Urothelium cell line (cell line): ENCODE measurements around the gene DRC3.

Experiments used
- DNase-seq: peaks from one replicate; pipeline ENCODE4 v3.0.0; 2011; ENCODE audit warnings: low spot score, mixed read lengths
- FAIRE-seq: peaks from 2 replicates; lab custom pipeline; 2011; peaks lifted over from hg19 to GRCh38; lab: Jason Lieb, UNC

The DRC3 gene

GRCh38 chr17:18017958-18018357, 45.3 kb downstream of the DRC3 start:
- FAIRE-seq (no peak), DNase-seq (no peak)

- no peak for FAIRE-seq
- no peak for DNase-seq
Measured at GRCh38 chr17:18018411-18018921, 45.8 kb downstream of the DRC3 start.

DNA sequence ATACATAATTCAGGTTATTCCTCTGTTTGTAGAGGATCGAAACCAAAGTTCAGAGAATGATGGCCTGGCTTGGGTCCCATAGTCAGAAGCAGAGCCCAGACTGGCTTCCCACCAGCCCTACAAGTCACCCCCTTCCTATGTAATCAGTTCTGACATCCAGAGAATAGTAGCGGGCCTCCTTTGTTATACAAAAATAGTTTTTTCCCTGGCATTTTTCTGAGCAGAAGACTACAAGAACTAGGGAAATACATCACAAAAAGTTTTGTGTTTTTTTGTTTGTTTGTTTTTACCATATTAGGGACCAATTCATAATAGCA, 47.1 kb downstream of the DRC3 start:
- no peak for DNase-seq
- FAIRE-seq: no peak

- no peak for FAIRE-seq
- DNase-seq: no peak
Measured at GRCh38 chr17:18020971-18021370, 48.3 kb downstream of the DRC3 start.

DNA sequence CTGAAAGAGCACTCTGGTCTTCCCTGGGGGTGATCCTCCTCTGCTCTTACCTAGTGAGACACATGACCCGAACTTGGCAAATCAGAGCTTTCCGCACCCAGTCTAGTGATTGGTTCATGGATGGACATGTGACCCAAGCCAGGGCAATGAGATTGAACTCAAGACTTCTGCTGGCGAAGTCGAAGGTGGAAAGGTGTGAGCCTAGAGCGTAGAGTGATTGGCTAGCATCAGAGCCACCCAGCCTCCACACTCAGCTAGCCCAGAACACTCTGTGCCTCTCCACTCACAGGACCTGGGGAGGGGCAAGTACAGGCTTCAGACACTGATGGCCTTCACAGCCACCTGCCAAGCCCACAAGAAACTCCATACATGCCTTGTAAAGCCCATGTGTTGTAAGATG, 48.7 kb downstream of the DRC3 start:
- no peak for DNase-seq
- FAIRE-seq: no peak

DNA sequence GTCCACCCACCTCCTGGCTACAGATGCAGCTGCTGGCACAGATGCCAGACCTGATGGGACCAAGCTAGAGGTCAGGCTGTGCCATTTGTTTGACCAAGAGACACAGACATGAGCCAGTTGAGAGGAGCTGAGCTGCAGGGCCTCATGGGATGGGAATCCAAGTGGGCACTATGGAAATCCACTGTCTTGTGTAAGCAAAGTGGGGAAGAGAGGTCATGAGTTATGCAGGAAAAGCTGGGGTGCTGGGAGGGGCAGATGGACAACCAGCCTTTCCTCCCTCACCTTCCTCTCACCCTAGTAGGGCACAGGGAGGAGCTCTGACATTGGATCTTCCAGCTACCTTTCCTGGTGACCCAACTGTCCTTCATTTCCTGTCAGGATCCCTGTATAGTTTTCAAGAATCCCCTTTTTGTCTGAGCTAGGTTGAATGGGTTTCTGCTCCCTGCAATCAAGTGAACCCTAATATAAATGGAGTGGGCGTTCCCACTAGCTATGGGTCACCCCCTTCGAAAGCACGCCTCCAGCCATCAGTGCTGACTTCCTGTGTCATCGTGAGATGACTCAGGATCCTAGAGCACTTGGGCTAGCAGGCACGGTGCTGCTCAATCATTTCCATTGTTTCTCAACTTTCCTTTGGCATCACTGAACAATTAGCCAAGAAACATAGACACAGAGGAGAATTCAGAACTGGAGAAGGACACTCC, 52.7 kb downstream of the DRC3 start:
- no peak for DNase-seq
- peak; percentile 77 for FAIRE-seq

- FAIRE-seq (no peak), DNase-seq (no peak)
Measured at GRCh38 chr17:18025945-18026776, 53.5 kb downstream of the DRC3 start.

GRCh38 chr17:18027280-18027679, 54.6 kb downstream of the DRC3 start:
- no peak for DNase-seq

DNA sequence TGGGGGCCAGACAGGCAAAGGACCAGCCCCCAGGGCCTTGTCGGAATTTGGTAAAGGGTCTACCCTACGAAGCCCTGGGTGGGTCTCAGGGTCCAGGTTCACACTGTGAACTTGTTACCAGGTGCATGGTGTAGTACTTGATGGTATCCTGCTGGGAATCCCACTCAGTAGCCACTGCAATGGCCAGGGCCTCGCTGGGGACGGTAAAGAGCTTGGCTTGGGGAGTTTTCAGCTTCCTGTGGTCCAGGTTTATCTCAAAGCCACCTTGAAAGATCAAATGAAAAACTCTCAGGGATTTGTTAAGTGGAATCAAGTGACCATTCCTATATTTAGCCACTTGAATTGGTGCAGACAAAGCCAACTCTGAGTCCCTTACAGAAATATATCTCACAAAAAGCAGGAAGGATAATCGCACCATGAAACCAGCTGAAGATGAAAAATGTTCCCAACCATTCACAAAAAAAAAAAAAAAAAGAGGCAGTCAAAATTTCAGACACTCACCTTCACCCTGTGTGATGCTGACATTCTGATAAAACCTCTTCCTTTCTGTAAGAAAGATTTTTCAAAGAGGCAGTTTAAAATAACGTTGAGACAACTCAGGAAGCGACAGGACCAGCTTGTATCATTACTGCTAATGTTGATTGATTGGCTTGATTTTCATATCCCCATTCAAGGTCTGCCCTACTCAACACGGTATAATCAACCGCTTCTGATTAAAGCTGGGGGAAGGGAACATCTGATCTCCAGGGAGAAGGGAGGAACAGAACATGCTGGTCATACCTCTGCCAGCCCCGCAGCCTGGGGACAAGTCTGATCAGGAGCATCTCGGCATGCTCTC, 55.7 kb downstream of the DRC3 start:
- FAIRE-seq: no peak

More at GRCh38 chr17:18027280-18027679, 54.6 kb downstream of the DRC3 start:
- no peak for FAIRE-seq

GRCh38 chr17:18028952-18029540, 56.4 kb downstream of the DRC3 start:
- DNase-seq: no peak
- FAIRE-seq: peak; percentile 9

More for the DNA sequence above, 55.7 kb downstream of the DRC3 start:
- DNase-seq: no peak

- DNase-seq (no peak), FAIRE-seq (no peak)
Measured at GRCh38 chr17:18031955-18032354, 59.3 kb downstream of the DRC3 start.

GRCh38 chr17:18033442-18034099, 60.9 kb downstream of the DRC3 start:
- FAIRE-seq: no peak
- DNase-seq: peak; percentile 81

GRCh38 chr17:18035704-18036103, 63.0 kb downstream of the DRC3 start:
- FAIRE-seq (no peak), DNase-seq (no peak)

- DNase-seq (no peak), FAIRE-seq (no peak)
Measured at GRCh38 chr17:18037486-18037885, 64.8 kb downstream of the DRC3 start.

DNA sequence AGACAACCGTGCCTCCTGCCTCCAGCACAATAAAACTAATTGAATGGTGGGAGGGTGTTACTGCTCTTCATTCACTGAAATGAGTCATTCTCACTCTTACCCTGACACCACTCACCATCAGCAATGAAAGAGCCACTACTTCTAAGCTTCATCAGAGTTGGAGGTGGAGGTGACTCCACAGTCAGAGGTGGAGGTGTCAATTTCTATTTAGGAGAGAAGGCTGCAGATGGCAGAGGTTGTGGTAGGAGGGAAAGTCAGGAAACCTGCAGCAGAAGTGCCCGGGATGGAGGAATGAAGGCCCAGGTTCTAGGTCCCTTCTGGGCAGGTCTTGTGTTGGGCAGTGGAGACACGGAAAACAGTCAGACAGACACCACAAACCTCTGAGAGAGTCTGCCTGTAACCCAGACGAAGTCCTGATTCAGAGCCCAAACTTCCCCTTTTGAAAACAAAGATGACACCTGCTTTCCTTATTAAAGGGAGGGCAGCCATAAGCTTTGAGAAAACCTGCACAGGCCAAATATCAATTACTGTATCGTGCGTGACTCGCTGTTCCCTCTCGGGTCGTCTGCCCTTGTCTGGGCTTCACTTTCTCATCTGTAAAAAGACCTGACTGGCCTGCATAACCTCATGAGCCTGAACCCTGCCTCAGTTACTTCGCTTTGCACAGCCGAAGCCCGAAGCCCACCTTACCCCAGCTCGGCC, 65.6 kb downstream of the DRC3 start:
- DNase-seq (no peak), FAIRE-seq (no peak)

DNA sequence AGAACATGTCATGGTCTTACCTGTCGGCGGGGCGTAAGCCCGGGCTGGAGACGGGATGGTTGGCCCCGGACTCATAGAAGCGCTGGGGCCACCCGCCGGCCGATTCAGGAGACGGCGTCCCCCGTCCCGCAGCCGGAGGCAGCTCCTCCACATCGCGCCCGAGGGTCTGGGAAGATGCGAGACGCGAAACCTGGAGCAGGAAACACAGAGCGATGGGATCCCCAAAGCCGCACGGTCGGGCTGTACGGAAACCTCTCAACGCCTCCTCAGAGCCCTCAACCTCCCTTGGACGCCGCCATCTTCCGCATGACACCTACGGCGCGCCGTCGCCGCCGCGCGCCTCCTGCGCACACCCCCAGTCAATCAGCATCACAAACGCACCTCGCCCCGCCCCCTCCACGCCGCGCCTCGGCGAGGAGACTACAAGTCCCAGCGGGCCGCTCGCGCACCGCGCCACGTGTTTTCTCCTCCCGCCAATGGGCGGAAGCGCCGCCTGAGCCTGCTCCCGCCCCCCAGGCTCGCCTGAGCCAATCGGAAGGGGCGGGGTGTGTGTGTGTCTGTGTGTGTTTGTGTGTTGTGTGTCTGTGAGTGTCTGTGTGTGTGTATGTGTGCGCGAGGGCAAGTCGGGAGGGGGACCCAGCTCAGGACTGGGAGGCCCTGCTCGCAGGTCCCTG, 66.3 kb downstream of the DRC3 start, which contains the start of the genes ATPAF2 and GID4:
Gene ATPAF2, minus strand, starts transcription at position 308 of the 674 bp plus-strand sequence. Its CDS starts 155 bp downstream, at position 153.
Gene GID4, plus strand, starts transcription at position 548 of the 674 bp plus-strand sequence. Its CDS starts 57 bp downstream, at position 605.
- peak; percentile 99 for DNase-seq
- peak; percentile 92 for FAIRE-seq

DNA sequence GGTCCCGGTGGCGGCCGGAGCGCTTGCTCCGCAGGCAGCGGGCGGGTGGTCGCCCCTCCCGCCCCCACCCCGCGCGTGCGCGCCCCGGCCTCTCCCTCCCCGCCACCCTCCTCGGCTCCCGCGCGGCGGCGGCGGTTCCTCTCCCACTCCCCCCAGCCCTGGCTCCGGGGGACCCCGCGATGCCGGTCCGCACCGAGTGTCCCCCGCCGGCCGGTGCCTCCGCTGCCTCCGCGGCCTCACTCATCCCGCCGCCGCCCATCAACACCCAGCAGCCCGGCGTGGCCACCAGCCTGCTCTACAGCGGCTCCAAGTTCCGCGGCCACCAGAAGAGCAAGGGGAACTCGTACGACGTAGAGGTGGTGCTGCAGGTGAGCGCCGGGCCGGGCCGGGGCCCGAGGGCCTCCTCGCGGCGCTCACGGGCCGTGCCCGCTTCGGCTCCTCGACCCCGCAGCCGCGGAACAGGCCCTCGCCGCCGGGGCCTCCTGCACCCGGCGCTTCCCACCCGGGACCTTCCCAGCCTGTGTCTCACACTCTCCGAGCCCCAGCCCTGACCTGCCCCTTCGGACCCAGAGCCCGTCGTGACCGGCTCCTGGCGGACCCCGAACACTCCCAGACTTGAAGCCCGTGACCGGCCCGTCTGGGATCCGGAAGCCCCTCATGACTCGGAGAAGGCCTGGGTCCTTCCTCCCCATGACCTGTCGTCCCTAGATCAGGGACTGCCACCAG, 67.0 kb downstream of the DRC3 start:
- FAIRE-seq (no peak), DNase-seq (no peak)

GRCh38 chr17:18040261-18040858, 67.7 kb downstream of the DRC3 start:
- FAIRE-seq (no peak), DNase-seq (no peak)
